Left renal pelvis (tissue), 4 donors: ENCODE measurements around the gene TUBB2B. TPM values are rescaled to one million over a fixed set of nuclear protein-coding genes. Genes with fewer than 3 reads are reported as not detected.
"Not testable (repeated sequence)": the region's sequence is repeated elsewhere in the genome, so short reads cannot be mapped to it uniquely, and the experiment has no call there.

Experiments used
- DNase-seq, 4 donors: peaks; one replicate each; pipeline ENCODE4 v3.0.0-alpha.2; 2013; ENCODE audit warnings: low read depth in 4 of 4, low spot score in 3 of 4
- polyA plus RNA-seq, 4 donors: library from polyadenylated mRNA; unstranded; fragments of 120-200 nt; gene quantifications; one replicate each; pipeline ENCODE4 v1.2.1, GENCODE V29; 2013; ENCODE audit not compliant: insufficient read length in 4 of 4

TUBB2B gene
- polyA plus RNA-seq, 4 donors = 31.0 to 119 (median 111) TPM

DNA sequence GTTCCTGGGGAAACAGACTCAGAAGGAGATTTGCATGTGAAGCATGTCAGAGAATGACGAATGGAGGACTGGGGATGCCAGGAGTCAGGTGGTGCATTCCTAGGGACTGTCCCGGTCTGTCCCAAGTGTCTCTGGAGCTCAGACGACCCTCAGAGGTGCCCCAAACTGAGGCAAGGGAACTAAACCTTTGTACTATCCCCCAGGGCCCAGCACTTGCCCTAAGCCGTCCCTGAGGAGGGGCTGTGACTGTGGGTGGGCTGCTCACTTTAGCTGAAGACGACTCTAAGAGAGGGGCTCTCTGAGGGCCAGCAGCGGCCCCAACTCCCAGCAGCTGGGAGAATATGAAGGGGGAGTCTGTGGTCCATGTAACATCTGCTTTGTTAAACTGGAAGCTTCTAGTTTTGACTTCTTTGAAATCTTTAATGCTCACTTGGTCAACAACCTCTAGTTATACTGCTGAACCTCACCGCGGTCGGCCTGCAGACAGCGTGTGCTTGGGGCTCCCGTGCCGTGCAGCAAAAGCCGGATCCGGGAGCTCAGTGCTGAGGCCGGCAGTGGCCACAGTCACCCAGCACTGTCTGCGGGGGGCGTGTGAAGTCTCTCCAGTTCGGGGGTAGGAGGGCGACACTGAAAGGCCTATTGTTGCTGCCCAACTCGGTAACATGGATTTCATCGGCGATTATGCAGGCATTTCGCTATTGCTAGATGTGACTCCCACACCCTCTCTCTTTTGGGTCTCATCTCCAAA, 34.2 kb downstream of the TUBB2B start:
- DNase-seq = no peak

DNA sequence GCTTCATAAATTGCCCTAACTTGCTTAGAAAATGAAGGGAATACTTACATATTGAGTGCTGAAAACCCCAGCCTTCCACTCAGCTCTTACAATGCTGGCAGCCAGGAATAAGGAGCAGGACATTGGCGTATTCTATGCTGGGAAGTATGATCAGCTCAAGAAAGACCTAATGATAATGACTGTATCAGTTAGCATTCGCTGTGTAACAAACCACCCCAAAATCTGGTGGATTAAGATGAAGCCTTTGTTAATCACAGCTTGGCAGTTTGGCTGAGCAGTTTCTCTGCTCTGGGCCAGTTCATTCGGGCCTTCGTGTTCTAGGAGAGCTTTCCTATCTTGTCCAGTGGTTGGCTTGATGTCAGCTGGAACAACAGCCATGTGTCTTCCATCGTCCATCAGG, 36.7 kb downstream of the TUBB2B start:
- DNase-seq = no peak

DNA sequence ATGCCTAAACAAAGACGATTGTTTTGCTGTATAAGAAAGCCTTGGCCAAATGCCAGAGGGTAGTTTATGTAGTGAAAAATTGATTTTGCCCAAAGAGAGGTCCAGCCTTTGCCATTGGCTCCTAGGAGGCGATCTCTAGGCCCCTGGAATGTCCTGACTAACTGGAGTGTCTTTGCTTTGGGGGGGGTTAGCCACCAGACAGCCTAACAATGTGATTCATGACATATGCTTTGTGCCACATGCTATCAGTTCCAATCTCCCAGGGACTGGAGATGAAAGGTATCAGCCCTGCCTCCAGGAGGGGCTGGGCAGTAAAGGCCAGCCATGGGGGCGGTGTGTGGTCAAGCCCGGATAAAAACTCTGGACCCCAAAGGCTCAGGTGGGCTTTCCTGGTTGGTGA, 37.4 kb downstream of the TUBB2B start:
- no peak for DNase-seq

DNA sequence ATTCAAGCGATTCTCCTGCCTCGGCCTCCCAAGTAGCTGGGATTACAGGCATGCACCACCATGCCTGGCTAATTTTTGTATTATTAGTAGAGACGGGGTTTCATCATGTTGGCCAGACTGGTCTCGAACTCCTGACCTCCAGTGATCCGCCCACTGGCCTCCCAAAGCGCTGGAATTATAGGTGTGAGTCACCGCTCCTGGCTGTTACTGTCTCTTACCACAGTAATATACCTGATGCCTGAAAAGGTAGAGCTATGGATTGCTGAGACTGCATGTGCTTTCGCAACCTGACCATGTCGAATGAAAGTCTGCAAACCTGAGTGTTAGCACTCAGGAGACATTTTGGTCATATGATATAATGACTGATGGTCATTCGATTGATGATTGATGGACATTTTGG, 38.3 kb downstream of the TUBB2B start:
- DNase-seq = not testable (repeated sequence)

DNA sequence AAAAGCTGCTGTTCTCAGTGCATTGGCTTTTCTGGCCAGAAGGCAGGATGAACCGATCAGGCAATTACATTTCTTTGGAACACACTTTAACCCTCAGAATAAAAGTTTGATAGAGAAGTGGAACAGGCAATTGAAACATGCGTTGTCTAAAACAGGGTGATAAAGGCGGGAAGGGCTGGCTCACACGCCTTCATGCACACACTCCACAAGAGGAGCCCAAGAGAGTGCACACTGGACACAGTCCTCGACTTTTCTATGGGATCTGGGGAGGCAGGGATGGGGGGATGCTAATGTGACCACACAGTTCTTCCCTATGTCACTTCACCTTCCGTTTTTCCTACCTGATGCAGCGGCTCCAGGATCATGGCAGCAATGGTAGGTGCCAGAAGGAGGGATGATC, 39.2 kb downstream of the TUBB2B start:
- DNase-seq = no peak

DNA sequence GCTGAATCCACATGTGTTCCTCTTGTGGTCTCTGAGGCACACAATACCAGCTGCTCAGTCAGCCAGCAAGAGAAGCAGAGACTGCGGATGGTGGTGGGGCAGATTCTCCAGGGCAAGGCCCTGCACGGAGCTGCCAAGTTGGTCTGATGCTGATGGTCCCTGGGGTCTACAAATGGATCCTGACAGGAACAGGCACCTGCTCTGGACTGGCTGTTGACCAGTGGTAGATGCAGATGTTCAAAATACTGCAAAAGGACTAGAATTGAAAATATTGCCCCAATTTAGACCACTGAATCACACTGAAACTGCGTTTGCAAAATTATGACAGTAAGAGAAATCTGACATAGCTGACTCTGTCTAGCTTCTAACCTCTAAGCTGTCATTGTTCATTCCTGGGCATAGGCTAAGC, 40.5 kb downstream of the TUBB2B start:
- no peak for DNase-seq

DNA sequence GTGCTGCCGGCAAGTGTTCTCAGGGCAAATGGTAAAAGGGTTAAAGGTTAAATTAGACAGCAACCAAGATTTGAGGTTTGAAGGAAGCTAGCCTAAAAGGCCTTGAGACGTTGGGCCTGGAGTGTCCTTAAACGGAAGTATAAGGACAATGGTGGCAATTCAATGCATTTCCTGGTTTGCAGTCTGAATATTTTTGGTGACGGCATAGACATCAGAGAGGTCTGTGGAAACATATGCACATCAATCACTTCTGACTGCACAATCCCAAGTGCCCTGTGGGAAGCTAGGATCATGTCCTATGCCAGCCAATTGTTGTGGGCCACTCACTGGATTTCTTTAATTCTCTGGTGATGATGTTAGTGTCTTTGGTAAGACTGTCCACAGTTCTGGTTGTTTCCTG, 44.4 kb downstream of the TUBB2B start:
- no peak for DNase-seq

DNA sequence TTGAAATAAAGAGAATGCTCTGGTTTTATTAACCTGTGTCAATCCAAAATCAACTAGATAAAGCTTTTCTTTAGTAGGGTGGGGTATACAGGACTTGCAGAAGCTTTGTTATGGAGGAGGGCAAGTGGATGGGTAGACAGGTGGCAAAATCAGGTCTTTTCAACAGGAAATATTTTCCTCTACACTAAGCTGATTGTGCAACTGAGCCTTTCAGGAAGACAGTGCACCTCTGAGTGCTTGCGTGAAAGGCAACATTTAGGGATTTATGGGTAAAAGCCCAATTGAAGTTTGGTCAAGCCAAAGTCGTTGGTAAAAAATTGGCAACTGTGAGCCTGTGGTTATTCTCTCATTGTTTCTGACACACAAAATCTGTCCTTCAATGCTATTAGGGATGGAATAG, 46.3 kb downstream of the TUBB2B start:
- no peak for DNase-seq

DNA sequence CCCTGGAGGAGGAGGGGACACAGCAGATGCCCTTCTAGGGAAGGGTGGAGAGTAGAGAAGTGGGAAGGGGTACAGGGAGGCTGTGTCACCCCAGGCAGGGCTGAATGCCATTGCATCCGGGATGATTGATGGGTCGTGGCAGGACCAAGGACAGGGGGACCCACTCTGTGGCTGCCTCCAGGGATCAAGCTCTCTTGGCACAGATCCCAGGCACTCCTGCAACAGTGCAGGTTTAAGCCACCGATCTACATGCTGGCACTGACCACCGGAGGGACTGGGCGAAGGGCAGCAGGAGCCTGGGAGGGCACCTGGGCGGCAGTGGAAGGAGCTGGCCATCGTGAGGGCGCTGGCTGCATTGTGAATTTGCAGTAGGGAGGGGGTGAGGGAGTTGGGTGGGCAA, 47.5 kb downstream of the TUBB2B start:
- DNase-seq = not testable (repeated sequence)

DNA sequence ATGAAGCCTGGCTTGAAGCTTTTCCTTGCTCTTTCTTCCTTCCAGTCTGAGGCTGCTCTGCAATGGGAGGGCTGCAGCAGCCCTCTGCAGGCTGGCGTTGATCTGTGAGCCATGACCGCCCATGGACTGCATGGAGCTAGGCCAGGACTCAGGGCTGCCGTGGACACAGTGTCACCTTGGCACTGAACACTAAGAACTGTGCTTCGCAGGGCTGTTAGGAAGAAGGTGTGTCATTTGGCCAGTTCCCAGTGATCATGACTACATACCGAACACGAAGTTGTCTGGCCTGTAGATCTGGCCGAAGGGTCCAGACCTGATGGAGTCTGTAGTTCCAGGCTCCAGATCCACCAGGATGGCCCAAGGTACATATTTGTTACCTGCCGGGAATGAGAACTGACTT, 48.8 kb downstream of the TUBB2B start:
- DNase-seq = not testable (repeated sequence)

DNA sequence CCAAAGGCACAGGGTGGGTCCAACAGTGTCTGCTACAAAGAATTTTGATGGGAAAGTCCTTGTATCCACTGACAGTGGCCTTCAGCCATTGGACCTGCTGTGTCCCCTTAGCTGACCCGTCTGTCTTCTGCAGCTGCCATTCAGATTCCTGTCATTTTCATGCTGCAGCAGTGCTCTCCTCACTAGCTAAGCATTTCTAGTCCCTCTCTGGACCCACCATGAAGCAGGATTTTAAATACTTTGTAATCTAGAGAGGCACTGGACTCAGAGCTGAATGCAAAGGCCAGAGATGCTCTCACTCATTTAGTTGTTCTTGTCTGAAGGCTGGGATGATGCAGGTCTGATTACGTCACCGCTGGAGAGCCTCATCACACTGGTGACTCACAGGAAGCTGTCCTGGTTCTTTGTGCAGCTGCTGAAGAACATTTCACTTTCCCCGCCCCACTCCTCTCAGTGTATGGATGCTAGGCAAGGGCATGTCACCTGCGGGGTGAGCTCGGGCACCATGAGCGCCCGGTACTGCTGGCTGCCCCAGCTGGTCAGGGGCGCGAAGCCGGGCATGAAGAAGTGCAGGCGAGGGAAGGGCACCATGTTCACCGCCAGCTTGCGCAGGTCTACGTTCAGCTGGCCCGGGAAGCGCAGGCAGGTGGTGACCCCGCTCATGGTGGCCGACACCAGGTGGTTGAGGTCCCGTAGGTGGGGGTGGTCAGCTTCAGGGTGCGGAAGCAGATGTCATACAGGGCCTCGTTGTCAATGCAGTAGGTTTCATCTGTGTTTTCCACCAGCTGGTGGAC, 50.7 kb downstream of the TUBB2B start:
- DNase-seq = no peak

DNA sequence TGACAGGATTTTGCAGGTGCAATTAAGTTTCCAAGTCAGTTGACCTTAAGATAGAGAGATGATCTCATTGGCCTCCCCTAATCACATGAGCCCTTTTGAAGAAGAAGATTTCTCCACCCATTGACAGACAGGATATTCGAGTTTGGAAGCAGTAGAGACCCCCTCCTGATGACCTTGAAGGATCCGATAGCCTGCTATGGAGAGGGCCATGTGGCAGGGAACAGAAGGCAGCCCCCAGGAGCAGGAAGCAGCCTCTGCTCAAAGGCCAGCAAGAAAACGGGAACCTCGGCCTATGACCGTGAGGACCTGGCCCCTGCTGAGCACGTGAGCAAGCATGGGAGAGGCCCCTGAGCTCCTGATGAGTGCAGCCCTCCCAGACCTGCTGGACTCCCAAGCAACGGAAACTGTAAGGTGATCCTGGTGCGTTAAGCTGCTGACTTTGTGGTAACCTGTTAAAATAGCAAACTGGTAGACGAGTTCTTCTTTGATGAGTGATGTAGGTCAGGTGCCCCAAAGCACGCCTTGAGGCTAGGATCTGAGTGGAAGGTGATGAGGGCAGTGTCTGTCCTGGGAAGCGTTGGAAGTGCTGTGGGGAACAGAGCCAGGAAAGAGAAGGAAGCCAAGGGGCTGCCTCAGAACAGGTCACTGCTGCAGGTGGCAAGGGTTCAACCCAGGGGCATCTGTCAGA, 51.6 kb downstream of the TUBB2B start:
- DNase-seq = no peak

Other genes with a start within 250 kb of the TUBB2B start
- 10 to 100 TPM; 24.0 to 81.8 (median 60.3) TPM for gene NQO2, start 227.8 kb downstream of the TUBB2B start, polyA plus RNA-seq
- gene RIPK1, start 159.2 kb downstream of the TUBB2B start, polyA plus RNA-seq = 10 to 100 TPM; 20.7 to 27.7 (median 25.7) TPM
- 10 to 100 TPM; 25.8 to 74.3 (median 58.3) TPM for gene BPHL, start 108.9 kb downstream of the TUBB2B start, polyA plus RNA-seq
- gene TUBB2A, start 70.1 kb downstream of the TUBB2B start, polyA plus RNA-seq = 10 to 100 TPM; 52.1 to 57.5 (median 55.5) TPM
- gene PSMG4, start 31.3 kb upstream of the TUBB2B start, polyA plus RNA-seq = 10 to 100 TPM; 13.3 to 19.6 (median 18.0) TPM
- 10 to 100 TPM in 2 of 4 donors, 1 to 10 TPM in 2; 3.3 to 13.7 (median 11.0) TPM for gene SLC22A23, start 229.4 kb upstream of the TUBB2B start, polyA plus RNA-seq